Fibroblast of villous mesenchyme (primary cell): Measurements from ENCODE around the gene IGSF9. TPM values are rescaled to one million over a fixed set of nuclear protein-coding genes. Genes with fewer than 3 reads are reported as not detected.

Source experiments
- DNase-seq: peaks from one replicate; pipeline ENCODE4 v3.0.0-alpha.2; 2010; ENCODE audit warnings: low read depth
- H3K4me3 ChIP-seq: 2 replicates; pipeline ENCODE4 v1.5.1; 2011; ENCODE audit warnings: low read depth, mild to moderate bottlenecking, low read length
- CTCF ChIP-seq: IDR thresholded peaks from 2 replicates; pipeline ENCODE4 v1.5.1; 2012; ENCODE audit warnings: low read depth, mild to moderate bottlenecking, low read length; ENCODE audit not compliant: insufficient read depth
- total RNA-seq: library from RNA; depleted of rRNA; stranded (reverse); fragments of >200 nt; gene quantifications from 2 replicates; pipeline ENCODE4 v1.2.3, GENCODE V29; 2012

IGSF9 gene
- total RNA-seq, 1 donor: not detected

DNA sequence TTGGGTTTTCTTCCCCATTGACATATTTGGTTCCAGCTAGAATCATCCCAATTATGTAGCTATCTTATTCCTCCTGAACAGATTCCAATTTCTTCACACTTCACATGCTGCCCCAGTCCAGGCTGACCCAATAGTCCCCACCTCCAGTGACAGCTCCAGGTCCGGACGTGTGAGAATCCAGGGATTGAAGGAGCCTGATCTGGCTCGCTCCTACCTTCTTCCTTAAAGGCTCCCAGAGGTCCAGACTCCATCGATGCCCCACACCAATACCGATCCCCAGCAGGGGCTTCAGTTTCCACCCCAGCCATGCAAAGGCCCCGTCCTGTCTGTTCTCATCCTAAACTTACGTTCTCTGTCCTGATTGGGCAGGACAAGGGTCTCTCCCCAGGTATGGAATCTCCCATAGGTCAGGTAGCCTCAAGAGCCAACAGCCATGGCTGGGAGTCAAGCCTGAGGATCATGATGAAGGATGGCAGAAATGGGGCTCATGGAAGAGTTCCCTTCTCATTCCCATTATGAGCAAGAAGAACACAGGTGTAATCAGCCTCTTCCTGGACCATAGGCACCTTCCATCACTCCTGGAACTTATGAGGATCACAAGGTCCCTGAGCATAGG, 29.0 kb upstream of the IGSF9 start:
- TF ChIP-seq CTCF: no peak
- H3K4me3 ChIP-seq: no peak overlapping the region
- no peak for DNase-seq

- TF ChIP-seq CTCF: no peak
- DNase-seq: no peak
- no peak overlapping the region for H3K4me3 ChIP-seq
Measured at GRCh38 chr1:159973350-159973940, 28.0 kb upstream of the IGSF9 start.

DNA sequence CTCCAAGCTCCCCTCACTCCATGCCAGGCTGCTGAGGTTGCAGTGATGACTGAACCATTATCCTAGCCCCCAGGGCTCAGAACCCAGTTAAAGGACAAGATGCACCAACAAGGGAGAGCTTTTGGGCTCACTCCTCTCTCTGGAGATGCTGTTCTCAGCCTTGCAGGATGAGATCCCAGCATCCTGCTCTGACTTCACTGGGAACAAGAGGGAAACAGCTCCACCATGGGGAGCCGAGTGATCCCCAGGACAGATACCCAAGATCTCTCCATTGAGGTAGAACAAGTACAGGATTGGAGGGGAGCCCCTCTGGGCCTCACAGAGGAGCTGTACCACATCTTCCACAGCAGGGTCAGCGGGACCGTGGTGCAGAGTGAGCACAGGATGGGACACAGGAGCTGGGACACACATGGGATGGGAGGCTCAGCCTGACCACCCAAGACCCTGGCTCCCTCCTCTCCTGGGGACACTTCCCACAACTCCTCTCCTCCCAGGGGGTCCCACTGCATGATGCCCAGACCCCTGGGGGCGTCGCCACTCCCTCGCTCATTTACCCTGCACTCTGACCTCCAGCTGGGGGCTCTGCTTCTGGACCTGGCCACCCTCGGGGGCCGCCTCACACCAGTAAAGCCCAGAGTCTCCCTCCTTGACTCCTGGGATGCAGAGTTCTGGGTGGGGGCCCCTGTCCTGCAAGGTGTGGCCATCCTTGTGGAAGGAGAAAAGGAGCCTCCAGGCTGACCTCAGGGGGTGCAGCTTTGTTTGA, 27.2 kb upstream of the IGSF9 start:
- no peak for DNase-seq
- H3K4me3 ChIP-seq: no peak overlapping the region
- TF ChIP-seq CTCF: no peak

GRCh38 chr1:159970932-159971342, 25.5 kb upstream of the IGSF9 start:
- no peak for TF ChIP-seq CTCF
- no peak for DNase-seq
- no peak overlapping the region for H3K4me3 ChIP-seq

DNA sequence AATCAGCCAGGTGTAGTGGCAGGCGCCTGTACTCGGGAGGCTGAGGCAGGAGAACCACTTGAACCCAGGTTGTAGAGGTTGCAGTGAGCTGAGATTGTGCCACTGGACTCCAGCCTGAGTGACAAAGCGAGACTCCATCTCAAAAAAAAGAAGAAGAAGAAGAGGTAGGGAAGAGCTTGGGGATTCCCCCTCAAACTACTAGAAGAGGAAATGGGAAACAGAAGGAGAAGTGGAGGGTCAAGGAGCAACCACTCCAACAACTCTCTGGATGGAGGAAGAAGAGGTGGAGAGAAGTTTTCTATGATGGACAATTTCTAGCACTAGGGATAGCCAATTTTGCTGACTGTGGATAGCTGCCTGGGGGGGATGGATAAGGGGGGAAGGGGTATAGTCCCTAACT, 23.5 kb upstream of the IGSF9 start:
- no peak for DNase-seq
- no peak overlapping the region for H3K4me3 ChIP-seq
- TF ChIP-seq CTCF: no peak

- no peak overlapping the region for H3K4me3 ChIP-seq
- no peak for TF ChIP-seq CTCF
- no peak for DNase-seq
Measured at GRCh38 chr1:159965263-159965662, 19.9 kb upstream of the IGSF9 start.
